Stimulated activated CD4-positive, alpha-beta T cell treated with anti-CD3 and anti-CD28 coated beads, Interleukin-4, amount 100 ng/mL, for 4 hours (primary cell): ENCODE data around the gene EIF3K.

Experiments
- DNase-seq, 2 experiments: peaks; one replicate each; pipeline ENCODE4 v3.0.0-alpha.2; 2020

Gene EIF3K

GRCh38 chr19:38669552-38669951 lies 50.6 kb downstream of the EIF3K start:
- DNase-seq = no peak

- no peak for DNase-seq
Observed at GRCh38 chr19:38670921-38671398, 52.0 kb downstream of the EIF3K start.

DNA sequence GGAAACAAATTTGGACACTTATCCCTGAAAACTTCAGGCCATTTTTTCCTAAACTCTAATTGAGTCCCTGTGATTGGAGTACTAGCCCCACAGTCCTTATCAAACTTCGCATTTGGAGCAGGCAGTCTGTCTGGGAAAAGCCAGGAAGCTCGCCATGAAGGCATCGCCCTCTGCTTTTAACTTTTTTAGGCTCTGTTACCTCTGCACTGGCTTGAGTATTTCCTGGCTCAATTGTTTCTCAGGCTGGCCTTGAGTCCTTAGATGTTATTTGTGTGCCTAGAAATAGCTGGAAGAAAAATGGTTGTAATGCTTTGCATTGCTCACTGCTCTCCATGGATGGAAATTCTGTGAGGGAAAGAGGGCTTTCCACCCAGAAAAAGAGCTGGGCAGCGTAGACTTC lies 52.7 kb downstream of the EIF3K start:
- DNase-seq = no peak

GRCh38 chr19:38673030-38673429 lies 54.0 kb downstream of the EIF3K start:
- DNase-seq = no peak

GRCh38 chr19:38674388-38675171 lies 55.6 kb downstream of the EIF3K start:
- DNase-seq = no peak

DNA sequence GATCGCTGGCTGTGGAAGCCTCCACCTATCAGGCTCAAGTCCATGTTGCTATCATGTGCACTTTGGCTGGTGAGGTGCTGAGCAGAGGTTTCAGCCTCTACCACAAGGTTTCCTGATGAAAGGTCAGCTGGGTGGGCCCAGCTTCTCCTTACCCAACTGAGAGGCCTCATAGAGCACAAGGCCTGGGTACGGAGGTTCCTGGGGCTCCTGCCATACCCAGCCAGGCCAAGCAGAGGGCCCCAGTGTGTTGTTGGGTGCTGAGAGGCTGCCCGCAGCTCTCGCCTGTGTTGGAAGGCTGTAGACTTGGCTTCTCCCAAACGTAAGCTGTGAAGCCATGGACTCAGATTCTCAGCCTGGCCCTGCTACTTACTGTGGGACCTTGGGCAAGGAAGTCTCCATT lies 56.6 kb downstream of the EIF3K start:
- DNase-seq = no peak

DNA sequence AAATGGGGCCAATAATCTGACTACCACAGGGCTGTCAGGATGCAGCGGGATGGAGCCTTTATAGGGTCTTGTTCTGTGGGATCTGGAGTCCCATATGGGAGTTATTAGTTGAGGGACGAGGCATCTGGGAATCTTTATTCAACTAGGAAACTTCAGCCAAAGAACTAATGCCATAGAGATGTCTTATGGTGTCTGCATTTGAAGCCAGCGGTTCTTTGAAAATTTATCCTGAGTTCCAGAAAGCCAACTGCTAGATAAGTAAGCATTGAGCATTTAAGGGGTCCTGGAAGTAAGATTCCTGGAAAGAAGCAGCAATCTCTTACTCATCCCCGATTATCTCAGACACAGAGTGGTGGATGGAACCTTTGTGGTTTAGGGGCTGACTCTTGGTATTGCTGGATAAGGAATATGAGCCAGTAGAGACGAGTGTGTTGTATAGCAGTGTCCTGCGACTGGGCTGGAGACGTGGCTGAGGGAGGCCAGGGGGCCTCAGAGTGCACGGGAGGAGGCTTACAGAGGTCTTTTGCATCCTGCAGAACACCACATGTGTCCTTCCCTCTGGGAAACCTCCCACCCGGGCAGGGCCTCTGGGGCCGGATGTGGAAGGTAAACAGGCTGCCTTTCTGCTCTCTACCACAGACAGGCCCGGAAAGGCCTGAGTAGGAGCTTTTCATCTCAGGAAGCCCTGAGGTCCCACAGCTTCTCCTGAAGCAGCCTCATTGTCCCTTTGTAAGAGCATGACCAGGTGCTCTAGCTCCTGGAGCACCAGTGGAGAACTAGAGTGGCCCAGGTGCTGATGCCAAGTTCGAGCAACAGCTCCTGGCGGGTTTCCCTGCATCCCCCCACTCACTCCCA lies 57.3 kb downstream of the EIF3K start:
- DNase-seq = no peak

- DNase-seq = no peak
Observed at GRCh38 chr19:38676878-38677646, 58.1 kb downstream of the EIF3K start.

DNA sequence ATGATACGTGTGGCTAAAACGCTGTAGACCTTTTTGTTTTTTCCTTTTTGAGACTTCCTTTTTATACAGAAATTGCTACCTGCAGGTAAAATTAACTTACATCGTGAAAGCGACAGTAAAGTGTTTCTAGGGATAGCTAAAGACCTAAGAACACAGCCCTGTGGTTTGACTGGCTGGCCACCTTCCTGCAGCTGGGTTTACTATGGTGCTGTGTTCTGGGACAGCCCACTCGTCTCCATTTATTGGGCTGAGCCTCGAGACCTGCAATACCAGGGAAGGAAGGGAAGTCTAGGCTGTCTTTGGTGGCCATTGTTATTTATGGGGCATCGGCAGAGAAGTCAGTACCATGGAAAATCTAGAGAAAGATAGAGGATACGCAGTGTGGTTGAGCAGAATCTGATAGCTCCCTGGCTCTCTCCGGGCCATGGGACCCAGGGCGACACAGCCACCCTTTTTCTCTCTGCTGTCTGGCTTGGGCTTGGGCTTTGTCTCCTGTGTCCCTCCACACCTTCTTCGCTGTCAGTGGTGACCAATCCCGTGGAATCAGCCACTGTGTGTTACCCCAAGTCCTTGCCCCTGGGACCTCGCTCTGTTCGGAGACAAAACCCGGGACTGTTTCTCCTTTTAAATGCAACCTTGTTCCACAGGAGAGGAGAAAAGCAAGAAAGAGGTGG lies 59.4 kb downstream of the EIF3K start:
- no peak for DNase-seq

DNA sequence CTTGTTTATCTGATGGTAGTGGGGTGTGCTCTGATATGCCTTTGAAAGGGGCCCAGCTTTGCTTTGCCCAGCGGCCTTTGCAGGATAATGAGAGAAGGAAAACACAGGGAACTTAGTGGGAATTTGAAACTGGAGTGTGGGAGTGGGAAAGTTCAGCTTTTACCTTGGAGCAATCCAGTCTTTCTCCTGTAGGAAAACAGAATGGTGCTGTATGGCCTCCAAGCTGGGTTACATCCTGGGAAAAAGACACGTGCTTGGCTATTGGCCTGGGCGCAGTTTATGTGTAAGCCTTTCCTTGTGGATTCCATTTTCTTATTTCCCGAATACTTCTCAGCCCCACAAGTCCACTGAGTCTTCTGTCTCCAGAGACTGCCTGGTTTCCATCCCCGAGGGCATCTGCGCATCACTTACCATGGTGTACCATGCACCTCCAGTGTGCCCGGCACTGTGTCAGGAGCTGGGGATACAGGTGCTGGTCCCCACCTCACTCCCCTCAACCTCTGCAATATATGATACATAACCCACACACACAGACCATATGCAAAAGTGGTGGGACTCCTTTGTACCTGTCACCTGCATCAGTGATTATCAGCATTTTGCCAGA lies 60.0 kb downstream of the EIF3K start:
- no peak for DNase-seq

GRCh38 chr19:38679839-38680238 lies 60.9 kb downstream of the EIF3K start:
- DNase-seq = no peak

DNA sequence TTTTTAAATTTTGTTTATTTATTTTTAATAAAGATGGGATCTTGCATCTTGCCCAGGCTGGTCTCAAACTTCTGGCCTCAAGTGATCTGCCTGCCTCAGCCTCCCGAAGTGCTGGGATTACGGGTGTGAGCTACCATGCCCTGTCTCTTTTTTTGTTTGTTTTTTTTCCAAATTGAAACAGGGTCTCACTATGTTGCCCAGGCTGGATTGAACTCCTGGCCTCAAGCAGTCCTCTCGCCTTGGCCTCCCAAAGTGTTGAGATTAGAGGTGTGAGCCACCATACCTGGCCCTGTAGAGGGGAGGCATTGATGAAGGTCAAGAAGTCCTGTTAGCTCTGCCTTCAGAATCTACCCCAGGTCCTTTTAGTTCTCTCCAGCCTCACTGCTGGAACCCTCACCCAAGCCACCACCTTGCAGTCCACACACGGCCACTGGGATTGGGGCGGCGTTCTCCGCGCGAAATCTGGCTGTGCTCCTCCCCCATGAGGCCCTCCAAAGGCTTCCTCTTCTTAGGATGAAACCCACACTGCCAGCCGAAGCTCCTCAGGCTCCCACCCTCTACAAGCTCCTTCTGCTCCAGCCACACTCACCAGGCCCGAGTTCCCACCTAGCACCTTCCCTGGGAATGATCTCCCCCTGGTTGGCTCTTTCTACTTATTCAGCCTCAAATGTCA lies 63.3 kb downstream of the EIF3K start:
- DNase-seq = no peak

DNA sequence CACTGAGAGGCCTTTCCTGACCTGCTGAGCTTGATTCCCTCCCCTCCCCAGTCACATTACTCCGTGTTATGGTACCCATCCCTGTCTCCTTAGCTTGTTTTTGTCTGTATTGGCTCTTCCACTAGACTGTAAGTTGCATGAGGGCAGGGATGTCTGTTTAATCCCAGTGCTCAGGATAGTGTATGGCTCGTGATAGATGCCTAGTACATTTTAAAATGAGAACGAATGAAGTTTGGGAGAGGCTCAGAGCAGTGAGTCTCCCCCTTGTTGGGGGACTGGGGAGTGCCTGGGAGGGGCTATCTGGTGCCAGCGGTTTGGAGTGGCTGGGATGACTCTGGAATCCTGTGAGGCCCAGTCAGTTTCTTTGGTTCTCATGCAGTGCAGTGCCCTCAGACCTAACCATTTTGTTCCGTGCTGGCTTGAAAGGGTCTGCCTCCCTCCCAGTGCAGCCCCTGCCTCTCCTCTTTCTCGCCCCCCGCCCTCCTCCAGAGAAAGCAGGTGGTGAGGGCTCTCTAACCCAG lies 63.9 kb downstream of the EIF3K start:
- DNase-seq = no peak

- DNase-seq = peak; percentile 26 to 49
Observed at GRCh38 chr19:38683393-38684077, 64.5 kb downstream of the EIF3K start.

GRCh38 chr19:38684078-38684861 lies 65.3 kb downstream of the EIF3K start:
- DNase-seq = no peak

GRCh38 chr19:38684862-38685665 lies 66.1 kb downstream of the EIF3K start:
- DNase-seq = no peak

DNA sequence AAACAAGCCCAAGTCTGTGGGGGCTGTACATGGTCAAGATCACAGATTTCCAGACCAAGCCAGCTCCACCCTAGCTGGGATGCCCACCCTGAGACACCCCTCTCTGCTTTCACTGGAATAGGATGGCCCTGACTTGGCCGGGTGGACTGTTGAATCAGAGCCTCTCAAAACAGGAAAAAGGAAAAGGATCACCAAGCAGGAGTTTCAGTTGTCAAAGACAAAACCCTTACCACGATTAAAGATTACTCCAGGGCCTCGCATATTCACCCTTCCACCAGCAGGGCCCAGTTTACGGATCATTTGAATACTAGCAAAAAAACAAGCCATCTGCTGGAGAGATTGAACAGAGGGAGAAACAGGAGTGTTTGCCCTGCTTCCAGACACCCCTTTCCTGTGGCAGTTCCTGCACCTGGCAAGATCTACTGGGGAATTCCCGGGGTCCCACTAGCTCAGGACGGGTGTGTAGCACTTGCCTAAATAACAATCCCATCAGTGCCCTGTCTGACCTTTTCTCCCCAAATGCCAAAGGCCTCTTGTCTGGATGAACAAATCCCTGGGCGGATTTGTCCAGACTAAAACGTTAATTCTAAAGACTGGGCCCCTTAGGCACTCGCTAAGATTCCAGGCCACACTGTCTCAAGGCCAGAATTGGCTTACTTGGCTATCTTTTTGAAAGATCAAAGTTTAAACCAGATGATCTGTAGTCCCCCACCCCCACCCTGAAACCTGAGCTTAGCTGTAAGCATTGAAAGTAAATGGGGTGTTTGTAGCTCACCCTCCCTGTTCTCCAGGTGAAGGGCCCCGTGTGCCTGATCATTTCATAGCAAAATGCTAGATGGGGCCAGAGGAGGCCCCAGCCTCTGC lies 66.9 kb downstream of the EIF3K start:
- no peak for DNase-seq

GRCh38 chr19:38686530-38686888 lies 67.5 kb downstream of the EIF3K start:
- peak; percentile 5 to 28 for DNase-seq
